ENCODE results near the gene WNT5B.
A peak's percentile ranks its signal among the peaks of the same experiment; 100 is the strongest.
"Not testable (repeated sequence)": the region's sequence is repeated elsewhere in the genome, so short reads cannot be mapped to it uniquely, and the experiment has no call there.

The WNT5B gene

DNA sequence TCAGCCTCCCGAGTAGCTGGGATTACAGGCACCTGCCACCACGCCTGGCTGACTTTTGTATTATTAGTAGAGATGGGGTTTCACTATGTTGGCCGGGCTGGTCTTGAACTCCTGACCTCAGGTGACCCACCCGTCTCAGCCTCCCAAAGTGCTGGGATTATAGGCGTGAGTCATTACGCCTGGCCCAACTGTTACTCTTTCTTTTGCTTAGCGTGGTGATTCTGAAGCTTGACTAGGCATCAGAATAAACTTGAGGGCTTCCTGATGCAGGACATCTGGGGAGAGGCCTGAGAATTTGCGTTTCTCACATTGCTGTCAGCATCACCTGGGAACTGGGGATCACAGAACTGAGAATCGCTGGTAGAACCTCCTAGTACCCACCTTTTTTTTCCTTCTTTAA, 26.3 kb upstream of the WNT5B start:
- DNase-seq = not testable (repeated sequence)

DNA sequence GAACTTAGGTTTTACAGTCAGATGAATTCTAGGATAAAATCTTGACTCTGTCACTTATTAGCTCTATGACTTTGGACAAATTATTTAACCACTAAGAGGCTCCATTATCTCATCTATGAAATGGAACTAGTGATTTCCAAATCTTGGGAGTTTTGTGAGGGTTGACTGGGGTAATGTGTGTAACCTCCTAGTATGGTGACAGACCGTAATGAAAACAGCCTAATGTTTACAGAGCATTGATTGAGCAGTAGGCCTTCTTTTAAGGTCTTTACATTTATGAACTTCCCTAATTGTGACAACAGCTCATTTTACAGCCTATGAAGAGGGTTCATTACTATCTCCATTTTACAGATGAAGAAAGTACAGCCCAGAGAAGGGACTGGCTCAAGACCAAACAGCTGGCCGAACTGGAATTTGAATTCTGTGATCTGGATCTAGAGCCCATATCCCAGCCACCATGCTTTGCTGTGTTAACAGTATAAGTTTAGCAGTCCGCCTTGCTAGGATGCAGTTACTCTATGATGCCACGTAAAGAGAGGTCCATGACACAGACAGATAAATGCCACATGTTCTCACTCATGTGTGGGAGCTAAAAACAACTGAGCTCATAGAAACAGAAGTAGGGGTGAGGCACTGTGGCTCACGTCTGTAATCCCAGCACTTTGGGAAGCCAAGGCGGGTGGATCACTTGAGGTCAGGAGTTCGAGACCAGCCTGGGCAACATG, 25.6 kb upstream of the WNT5B start:
- DNase-seq = no peak

DNA sequence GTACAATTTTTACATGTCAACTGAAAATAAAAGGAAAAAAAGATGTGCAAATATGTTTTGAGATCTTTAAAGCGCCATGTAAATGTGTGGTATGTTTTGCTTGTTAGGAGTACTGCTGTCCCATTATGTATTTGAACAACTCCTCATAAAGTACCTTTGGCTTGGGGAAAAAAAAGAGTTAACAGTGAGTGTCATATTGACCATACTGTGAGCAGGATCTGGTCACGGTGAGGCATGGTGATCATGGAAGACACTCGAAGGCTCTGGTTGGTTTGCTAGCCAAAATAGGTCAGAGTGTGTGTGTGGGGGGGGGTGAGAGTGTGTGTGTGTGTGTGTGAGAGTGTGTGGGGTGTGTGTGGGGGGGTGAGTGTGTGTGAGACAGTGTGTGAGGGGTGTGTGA, 24.6 kb upstream of the WNT5B start:
- DNase-seq = no peak

DNA sequence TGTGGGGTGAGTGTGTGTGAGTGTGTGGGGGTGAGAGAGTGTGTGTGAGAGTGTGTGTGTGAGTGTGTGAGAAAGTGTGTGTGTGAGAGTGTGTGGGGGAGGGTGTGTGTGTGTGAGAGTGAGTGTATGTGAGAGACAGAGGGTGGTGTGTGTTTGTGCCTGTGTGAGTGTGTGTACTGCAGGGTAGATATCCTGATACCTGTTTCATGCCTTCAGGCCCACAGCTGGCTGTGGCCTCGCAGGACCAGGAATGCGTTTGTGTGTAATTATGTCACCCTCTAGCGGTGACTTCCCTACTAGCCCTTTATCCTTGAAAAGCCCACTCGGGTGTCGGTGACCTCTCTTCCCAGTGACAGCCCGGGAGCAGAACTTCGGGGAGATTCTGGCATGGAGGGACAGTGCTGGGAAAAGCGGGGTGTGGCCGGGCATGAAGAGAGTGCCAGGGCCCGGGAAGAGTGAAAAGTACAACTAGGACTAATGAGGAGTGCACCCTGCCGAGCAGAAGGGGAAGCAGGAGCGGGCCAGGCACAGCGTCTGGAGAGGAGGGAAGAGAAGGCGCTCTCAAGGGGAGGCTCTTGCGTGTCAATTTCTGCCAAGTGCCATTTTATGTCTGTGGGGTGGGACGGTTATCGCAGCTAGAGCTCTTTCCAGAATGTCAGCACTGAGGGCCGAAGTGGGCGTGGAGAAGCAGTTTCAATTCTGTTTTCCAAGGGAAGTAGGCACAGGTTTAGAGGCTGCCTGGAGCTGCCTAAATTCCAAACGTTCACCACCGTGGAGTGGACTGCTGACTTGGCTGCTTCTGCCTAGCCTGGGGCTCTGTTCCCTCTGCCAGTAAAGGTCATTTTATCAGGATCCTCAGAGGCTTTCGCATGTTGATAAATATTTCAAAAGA, 23.7 kb upstream of the WNT5B start:
- DNase-seq = peak; percentile 45

DNA sequence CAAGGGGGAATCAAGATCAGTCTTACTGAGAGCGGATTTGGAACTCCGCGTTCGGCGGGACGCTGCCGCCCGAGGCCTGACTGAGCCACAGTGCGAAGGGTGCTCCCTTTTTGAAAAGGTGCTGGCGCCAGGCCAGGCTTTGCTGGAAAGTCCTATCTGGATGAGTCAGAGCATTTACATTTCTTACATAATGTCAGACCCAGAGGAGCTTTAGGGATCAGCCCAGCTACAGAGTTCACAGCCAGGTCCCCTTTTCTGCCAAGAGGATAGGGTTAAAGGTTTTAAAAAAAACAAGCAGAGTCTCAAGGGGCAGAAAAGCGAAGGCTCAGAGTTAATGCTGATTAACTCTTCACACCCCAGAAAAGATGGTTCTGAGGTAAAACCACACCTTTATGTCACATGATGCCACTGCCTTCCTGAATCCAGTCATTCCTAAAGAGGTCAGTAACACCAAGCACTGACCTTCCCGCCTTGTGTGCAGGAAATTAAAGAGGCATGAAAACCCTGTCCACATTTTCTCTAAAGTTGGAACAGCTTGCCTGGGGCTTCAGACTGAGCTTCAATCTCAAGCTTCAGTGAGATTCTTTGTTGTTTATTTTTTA, 22.9 kb upstream of the WNT5B start:
- peak; percentile 47 for DNase-seq

DNA sequence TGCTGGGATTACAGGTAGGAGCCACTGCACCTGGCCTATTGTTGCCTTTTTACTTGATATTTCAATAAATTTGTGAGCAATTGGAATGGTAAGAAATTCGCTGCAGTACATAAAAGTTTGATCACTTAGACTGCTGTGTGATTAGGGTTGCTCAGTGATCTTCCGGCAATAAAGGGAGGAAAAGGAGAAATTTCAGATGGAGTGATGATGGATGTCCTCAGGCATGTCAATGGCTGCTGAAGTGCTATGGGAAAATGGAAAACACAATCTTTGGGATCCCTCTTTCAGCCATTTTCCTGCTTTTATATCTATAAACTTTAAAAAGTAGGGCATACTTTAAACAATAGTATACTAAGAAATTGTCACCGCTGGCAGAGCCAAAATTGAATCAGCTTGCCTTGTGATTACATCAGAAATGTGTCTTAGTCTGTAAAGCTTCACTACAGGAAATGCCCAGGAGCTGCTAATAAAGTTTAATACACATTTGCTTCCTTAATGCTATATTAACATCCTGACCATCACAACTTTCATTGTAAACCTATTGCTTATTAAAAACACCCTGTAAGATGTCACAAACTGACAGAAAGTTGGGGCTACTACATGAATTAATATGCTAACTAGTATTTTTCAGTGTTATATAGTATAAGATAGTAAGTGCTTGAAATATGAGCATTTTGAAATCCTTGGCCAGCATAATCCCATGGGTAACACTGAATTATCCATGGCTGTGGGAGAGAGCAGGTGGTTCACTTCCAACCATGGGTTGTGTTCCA, 20.9 kb upstream of the WNT5B start:
- no peak for DNase-seq

DNA sequence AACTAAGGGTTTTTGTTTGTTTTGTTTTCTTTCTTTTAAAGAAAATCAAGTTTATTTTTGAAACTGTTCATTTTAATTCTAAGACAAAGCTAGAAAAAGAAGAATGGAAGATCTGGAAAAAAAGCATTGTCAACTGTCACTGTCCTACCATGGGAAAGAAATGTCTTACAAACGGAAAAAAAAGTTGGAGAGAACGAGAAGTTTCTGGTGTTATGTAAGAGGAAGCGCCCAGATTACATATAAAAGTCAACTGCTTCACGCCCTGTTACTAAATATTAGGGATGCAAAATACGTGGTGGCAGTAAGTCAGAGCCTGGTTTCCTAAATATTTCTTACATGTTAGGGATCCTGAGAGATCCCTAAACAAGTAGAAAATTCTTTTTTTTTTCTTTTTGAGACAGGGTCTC, 20.3 kb upstream of the WNT5B start:
- DNase-seq = no peak

DNA sequence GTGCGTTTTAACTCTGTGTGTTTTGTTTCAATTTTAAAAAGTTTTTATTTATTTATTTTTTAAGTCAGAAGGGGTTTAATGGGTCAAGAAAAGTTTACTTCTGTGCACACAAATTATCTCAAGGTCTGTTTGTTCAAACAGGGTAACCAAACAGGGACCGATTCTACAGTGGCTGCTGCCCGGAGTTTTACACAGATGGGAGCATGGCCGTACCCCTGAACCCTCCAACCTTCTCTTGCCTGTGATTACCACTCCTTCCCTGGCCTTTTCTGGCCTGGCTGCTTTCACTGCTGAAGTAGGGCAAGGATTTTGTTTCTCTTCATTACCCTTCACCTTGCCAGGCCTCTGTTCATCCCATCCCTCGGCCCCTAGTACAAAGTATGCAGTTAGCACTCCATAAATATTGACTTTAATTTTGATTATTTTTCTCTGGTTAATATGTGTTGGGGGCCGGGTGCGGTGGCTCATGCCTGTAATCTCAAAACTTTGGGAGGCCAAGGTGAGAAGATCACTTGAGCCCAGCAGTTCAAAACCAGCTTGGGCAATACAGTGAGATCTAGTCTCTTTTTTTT, 18.9 kb upstream of the WNT5B start:
- DNase-seq = no peak

DNA sequence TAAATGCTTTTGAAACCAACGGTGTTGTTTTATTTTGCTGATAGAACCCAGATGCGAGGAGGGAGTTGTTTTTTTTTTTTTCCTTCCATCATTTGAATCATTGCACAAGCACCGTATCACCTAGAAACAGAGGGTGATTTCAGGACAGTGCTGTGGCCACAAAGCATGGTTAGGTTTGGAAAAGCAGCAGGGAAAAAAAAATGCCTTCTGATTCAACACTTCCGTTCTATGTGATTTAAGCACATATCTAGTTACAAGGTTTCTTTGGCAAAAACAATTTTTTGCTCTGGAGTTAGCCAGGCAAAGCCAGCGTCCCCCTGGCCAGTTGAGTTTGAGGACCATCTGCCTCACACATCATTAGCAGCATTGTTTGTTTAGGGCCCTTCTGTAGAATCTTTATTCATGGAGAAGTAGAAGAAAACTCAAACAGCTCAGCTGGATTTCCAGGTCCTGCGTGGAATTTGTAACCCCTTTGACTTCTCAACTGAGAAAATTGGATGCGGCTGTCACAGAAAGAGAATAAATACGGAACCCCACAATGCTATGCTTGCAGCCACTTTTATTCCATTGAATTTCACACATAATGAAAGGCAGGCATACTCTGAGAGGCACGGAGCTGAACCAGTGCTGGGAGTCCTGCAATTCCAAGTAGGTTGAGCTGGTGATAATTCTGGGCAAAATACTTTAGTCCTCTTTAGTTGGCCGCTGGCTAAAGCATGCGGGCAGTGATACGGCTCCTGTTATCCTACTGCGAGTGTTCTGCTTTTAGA, 17.0 kb upstream of the WNT5B start:
- no peak for DNase-seq

DNA sequence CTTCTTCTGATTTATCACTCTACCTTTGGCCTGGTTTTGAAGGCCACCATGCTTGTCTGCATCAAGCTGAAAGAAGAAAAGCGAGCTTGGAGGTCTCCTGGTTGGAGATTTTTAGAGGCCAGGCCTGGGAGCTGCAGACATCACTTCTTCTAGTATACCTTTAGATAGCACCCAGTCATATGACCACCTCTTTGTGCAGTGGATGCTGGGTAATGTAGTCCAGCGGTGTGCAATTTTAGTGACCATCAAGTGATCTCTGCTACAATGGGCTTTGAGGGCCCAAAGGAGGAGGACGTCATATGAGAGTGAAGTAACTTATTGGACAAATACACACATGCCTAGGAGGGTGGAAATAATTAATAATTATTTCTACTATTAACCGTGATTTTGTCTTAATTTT, 15.2 kb upstream of the WNT5B start:
- DNase-seq = no peak

DNA sequence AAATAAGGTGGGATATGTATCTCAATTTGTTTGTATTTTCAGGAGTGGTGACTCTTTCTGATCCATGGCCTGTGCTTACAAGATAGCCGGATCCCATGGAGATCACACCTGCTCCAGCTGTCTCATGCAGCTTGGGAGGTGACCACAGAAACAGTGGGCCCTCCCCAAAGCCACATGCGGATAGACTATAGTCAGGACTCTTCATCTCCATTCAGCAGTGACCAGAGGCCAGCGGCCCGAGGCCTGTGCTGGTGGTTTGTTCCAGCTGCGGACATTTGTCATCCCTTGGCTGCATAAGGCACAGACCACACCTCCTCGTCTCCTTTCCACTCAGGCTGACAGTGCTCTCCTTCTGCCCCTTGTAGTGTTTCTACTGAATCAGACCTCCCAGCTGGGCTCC, 14.7 kb upstream of the WNT5B start:
- no peak for DNase-seq

DNA sequence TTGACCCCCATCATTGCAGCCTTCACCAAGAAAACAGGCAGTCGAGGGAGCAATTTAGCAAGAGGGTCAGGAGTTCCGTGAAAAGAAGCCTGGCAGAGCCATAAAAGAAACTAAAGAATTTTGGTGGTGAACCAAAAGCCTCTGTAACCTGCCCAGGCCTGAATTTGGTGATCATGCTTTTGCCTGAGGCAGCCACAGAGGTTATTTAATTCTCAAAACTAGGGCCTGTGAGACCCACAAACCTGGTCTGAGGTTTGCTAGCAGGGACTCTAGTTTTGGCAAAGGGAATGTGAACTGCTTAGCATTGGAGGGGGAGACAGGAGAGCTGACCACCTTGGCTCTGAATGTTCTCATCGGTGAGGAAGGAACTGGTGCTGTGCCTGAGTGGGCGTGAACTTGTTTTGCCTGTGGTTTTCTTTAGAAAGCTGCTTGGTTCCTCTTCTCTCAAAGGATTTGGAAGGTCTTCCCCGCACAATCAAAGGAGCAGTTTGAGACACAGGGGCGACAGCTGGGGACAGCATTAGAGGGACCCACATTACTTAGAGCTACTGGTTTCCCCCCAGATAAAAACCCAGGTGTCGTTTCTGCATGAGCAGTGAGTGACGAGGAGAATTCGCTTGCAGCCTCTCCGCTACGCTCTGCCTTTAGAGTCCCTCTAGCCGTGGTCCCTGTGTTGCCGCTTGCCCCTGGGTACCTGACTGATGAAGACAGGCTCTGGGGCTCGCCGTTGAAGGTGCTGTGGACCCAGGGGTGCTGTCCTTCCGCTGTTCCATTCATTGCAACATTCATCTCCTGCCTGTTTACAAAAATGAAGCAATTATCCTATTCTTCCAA, 12.6 kb upstream of the WNT5B start:
- DNase-seq = no peak

DNA sequence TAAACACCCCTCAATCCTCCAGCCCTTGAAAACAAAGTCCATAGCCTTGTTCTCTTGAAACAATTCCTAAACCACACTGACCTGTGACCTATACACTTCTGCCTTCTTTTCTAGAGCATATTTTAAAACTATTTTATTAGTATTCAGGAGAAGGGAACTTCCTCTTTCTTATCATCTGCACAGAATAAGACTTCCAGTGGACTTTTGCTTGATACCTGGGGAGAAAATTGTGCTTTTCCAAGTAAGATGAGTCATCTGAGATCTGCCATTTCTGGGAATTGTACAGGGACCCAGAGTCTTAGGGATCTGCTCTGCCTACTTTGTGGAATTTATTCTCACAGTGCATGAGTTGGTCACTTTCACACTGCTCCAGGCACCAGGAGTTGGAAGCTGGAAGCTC, 10.5 kb upstream of the WNT5B start:
- no peak for DNase-seq

DNA sequence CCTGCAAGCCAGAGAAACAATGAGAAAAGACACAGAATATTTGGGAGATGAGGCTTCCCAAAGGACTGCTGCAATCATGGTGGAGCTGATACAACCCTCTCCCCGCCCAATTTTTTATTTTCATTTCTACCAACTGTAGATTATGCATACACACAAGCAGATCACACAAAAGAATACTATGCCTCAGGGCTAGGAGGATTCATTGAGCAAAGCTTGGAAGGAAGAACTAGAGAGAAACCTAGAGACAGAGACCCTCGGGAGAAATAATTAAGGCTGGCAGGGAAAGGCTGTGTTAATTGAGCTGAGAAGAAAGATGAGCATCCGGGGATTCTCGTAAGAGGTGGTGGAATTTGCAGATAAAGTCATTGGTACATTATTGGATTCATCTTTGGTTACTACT, 9.9 kb upstream of the WNT5B start:
- DNase-seq = no peak

DNA sequence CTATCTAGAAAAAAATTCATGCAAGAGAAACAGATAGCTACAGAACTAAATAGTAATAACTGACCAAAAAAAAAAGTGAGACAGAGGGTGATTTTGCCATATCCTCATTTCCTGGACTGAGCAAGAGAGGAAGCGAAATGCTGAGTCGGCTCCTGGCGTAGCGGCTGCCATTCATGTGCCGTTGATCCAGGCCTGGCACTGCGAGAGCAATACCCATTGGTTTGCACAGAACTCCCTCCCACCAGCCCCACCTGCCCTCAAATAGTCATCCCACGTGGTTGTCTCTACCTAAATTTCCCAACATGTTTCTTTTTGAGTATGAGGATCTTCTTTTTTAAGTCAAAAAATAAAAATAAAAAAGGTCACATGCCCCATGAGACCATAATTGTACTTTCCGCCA, 9.4 kb upstream of the WNT5B start:
- no peak for DNase-seq

DNA sequence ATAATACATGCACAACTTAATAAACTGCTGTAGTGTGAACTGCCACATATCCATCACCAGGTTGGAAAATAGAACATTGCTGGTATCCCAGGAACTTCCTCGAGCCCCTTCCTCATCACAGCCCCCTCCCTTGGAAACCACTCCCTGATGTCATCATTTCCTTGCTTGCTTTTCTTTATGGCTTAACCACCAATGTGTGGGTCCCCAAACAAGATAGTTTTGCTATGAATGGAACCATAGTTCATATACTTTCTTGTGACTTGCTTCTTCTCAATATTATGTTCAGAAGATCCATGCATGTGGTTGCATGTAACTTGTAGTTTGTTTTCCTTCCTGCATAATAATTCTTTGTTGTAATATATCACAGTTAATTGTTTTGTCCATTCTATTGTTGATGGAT, 8.9 kb upstream of the WNT5B start:
- no peak for DNase-seq

DNA sequence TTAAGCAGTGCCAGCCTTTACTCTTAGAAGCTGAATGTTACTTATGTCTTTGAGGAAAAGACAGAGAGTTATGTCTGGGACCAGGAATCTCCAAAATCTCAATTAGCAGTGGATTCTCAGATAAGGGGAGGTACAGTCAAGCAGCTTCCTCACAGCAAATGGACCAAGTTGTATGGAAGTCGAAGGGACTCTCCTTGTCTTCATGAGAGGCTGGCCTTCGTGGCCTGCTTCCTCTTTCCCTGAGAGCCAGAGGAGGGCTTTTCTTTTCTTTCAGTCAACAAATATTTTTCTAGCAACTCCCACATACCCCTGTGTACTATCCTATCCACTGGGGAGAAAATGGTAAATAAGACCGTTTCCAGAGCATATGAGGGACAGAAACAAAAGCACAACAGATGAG, 6.6 kb upstream of the WNT5B start:
- DNase-seq = no peak

DNA sequence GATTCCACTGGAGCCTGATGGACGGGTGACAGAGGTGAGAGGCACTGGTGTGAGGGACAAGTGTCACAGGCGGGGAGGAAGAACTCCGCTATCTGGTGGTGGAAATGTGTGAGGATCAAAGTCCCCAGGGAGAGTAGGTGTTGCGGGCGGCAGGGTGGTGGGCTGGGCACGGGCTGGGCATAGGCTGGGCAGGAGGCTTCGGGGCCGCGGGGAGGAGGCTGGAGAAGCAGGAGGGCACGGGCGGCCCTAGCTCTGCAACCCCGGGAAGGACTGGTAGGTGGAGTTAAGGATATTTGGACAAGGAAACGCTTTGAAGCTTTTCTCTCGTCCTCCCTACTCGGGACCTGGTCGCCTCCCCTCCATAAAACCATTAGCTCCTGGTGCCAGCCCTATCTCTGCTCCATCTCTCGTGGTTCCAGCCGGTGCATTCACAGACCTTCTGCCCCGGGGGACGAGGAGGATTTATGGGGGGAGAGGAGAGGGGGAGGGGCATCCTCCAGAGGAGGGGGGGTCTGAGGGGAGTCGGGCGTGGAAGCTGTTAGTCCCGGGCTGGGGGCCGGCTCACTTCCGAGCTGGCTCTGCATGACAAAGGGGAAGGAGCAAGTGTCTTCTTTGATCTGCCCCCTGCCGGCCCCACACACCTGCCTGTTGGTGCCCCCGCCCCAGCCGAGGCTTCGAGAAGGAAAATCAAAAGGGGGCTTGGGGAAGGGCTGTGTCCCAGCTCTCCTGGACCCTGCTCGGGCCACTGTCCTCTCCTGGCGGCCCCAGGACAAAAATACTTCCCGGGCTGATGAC, 504 bp downstream of the WNT5B start:
- DNase-seq = peak; percentile 4

DNA sequence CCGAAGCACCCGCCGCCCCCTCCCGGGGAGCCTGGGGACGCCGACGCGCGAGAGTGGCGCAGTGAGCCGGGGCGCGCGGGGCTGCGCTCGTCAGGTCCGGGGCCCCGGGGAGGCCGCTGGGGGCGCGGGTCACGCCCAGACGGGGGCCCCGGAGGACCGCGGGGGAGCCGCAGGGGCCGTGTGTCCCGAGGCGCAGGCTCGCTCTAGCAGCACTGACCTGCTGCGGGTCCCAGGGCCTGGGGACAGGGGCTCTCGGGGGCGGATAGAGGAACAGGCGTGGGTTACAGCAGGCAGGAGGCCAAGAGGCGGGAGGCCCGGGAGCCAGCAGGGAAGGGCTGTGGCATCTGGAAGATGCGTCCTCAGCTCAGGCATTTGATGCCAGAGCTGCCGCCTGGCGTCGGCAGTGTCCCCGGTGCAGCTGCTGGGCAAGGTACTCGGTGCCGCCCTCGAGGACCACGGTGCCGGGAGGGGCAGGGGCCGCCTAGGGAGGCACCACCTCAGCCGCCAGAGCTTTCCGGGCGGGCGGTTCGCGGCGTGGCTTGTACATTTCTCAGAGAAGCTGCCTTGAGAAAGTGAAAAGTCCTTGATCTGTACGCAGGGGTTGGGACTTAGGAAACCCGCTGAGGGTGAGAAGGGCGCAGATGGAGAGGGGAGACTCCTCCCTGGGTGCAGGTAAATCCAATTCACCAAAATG, 1.2 kb downstream of the WNT5B start:
- DNase-seq = peak; percentile 18

Data from activated CD4-positive, alpha-beta T cell treated with anti-CD3 and anti-CD28 coated beads, Interleukin-2, amount 50 U/mL, for 1 hour (primary cell).